CD4-positive, CD25-positive, alpha-beta regulatory T cell (primary cell): ENCODE measurements around the gene GCH1. TPM values are rescaled to one million over a fixed set of nuclear protein-coding genes. Genes with fewer than 3 reads are reported as not detected.
"Not testable (repeated sequence)": the region's sequence is repeated elsewhere in the genome, so short reads cannot be mapped to it uniquely, and the experiment has no call there.

Experiments
- ATAC-seq, 2 donors: fragments of 150-1000 bp; cut with Tn5 transposase; one replicate each; pipeline ENCODE4 v1.10.0; 2021; ENCODE audit warnings: low read depth in 2 of 2, moderate number of reproducible peaks in 2 of 2, moderate library complexity in 1 of 2
- DNase-seq, 3 donors: peaks; one replicate each; pipeline versions ENCODE4 v3.0.0 to v3.0.0-alpha.2; 2012 to 2022; ENCODE audit warnings: mixed read lengths in 1 of 3
- H3K27ac ChIP-seq: one replicate; pipeline ENCODE4 v1.7.0; 2013; ENCODE audit warnings: mild to moderate bottlenecking, low read length; ENCODE audit not compliant: insufficient read depth, poor library complexity, severe bottlenecking
- H3K27me3 ChIP-seq: one replicate; pipeline ENCODE4 v1.7.0; 2013; ENCODE audit warnings: low read length; ENCODE audit not compliant: control insufficient read depth, insufficient read depth
- H3K36me3 ChIP-seq: one replicate; pipeline ENCODE4 v1.7.0; 2013; ENCODE audit warnings: mild to moderate bottlenecking, low read length, moderate library complexity; ENCODE audit not compliant: control insufficient read depth, insufficient read depth
- H3K4me1 ChIP-seq: 2 replicates; pipeline ENCODE4 v1.7.0; 2013; ENCODE audit warnings: mild to moderate bottlenecking, low read length; ENCODE audit not compliant: insufficient read depth, control insufficient read depth, poor library complexity, severe bottlenecking
- H3K4me3 ChIP-seq: one replicate; pipeline ENCODE4 v1.7.0; 2013; ENCODE audit warnings: low read depth, mild to moderate bottlenecking, low read length, moderate library complexity
- H3K9me3 ChIP-seq, 2 experiments: 1 replicate in 1 of 2; 2 replicates in 1 of 2; pipeline ENCODE4 v1.7.0; 2013; ENCODE audit warnings: low read length in 2 of 2, mild to moderate bottlenecking in 1 of 2, moderate library complexity in 1 of 2; ENCODE audit not compliant: control insufficient read depth in 2 of 2
- H3K27ac Mint-ChIP-seq, 3 donors: one replicate each; pipeline ENCODE4 v1.8.0; 2020 to 2022; ENCODE audit warnings: mild to moderate bottlenecking in 3 of 3, mixed read lengths in 3 of 3, moderate library complexity in 2 of 3
- H3K27me3 Mint-ChIP-seq: one replicate; pipeline ENCODE4 v1.8.0; 2022; ENCODE audit warnings: mild to moderate bottlenecking, mixed read lengths
- H3K36me3 Mint-ChIP-seq: one replicate; pipeline ENCODE4 v1.8.0; 2020; ENCODE audit warnings: mixed read lengths
- H3K4me1 Mint-ChIP-seq, 4 donors: one replicate each; pipeline ENCODE4 v1.8.0; 2020 to 2022; ENCODE audit warnings: mixed read lengths in 4 of 4, mild to moderate bottlenecking in 1 of 4
- H3K4me3 Mint-ChIP-seq, 4 donors: one replicate each; pipeline ENCODE4 v1.8.0; 2020 to 2022; ENCODE audit warnings: mild to moderate bottlenecking in 4 of 4, mixed read lengths in 4 of 4, moderate library complexity in 3 of 4
- H3K9me3 Mint-ChIP-seq, 7 donors: one replicate each; pipeline ENCODE4 v1.8.0; 2020 to 2022; ENCODE audit warnings: mixed read lengths in 7 of 7, mild to moderate bottlenecking in 3 of 7, moderate library complexity in 2 of 7
- polyA plus RNA-seq, 4 donors: library from polyadenylated mRNA; unstranded; fragments of 300-500 nt; fragmentation: Illumina TruSeq; gene quantifications; one replicate each; pipeline ENCODE4 v1.2.3, GENCODE V29; 2021
- total RNA-seq: library from RNA; stranded (reverse); gene quantifications from one replicate; pipeline ENCODE4 v1.2.3, GENCODE V29; 2022

GCH1 gene
- total and polyA plus RNA-seq, 5 donors from 2014 or later = 41.8 to 63.0 (median 49.5) TPM

DNA sequence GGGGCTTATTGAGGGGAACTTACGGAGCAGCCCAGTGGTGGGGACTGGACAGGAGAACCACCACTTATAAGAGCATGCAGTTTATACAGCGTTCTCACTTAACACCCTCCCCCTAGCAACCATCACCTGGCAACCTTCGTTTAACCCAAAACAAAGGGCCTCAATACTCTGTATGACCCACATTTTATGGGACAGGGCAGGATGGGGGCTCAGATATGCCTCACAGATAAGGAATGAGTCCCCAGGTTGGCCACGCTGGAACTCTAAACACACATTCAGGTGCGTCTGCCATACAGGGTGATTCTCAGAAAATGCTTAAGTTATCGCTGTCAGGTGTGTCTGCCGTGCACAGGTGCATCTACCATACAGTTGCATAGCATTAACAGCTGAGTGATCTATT, 99.2 kb downstream of the GCH1 start:
- Mint-ChIP-seq H3K27ac (no peak overlapping the region), H3K4me1 (peaks cover 0 to 5% (median 2%) of the 10 kb centered on the region in 4 donors)
- no peak for DNase-seq

DNA sequence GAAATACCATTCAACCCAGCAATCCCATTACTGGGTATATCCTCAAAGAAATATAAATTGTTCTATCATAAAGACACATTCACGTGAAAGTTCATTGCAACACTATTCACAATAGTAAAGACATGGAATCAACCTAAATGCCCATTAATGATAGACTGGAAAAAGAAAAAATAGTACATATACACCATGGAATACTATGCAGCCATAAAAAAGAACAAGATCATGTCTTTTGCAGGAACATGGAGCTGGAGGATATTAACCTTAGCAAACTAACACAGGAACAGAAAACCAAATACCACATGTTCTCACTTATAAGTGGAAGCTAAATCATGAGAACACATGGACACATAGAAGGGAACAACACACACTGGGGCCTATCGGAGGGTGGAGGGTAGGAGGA, 101.1 kb downstream of the GCH1 start:
- DNase-seq, H3K4me3 Mint-ChIP-seq, H3K4me1 Mint-ChIP-seq, H3K36me3 Mint-ChIP-seq, H3K4me1 ChIP-seq, H3K27me3 ChIP-seq, H3K9me3 Mint-ChIP-seq, H3K27ac ChIP-seq, H3K9me3 ChIP-seq, H3K4me3 ChIP-seq, ATAC-seq, H3K27ac Mint-ChIP-seq, H3K36me3 ChIP-seq: not testable (repeated sequence)
- peaks cover 22% of the 10 kb centered on the region for H3K27me3 Mint-ChIP-seq

More for the DNA sequence above, 99.2 kb downstream of the GCH1 start:
- peaks cover 5% of the 10 kb centered on the region for H3K27me3 ChIP-seq
- no peaks in the 10 kb centered on the region for H3K36me3 ChIP-seq
- H3K4me3 ChIP-seq = no peak overlapping the region
- H3K27ac ChIP-seq = no peak overlapping the region
- no peaks in the 10 kb centered on the region for H3K9me3 ChIP-seq
- Mint-ChIP-seq H3K27me3 (peaks cover 18% of the 10 kb centered on the region), H3K4me3 (no peak overlapping the region), H3K36me3 (no peaks in the 10 kb centered on the region), H3K9me3 (peaks cover 0 to 1% (median 0%) of the 10 kb centered on the region in 7 donors)
- H3K4me1 ChIP-seq = no peaks in the 10 kb centered on the region
- ATAC-seq = no peak

DNA sequence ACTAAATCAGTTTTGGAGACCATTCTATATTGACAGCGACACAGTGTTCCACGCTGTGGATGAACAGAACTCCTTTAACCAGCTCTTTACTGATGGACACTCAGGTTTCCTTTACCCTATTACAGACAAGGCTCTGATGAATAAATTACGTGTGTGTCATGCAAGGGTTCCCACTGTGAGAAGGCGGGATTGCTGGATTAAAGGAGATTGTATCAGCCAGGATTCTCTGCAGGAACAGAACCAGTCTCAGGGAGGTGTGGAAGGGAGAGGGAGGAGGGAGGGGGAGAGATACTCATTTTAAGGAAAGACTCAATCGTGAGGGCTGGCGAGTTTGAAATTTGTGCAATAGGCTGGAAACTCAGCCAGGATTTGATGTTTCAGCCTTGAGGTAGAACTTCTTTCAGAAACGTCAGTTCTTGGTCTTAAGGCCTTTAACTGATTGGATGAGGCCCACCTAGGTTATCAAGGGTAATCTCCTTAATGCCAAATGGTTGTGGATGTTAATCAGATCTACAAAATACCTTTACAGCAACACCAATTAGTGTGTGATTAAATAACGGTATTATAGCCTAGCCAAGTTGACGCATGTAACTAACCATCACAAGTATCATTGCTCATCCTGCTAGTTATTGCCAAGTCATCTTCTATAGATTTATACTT, 104.0 kb downstream of the GCH1 start:
- peaks cover 0 to 6% (median 1%) of the 10 kb centered on the region in 7 donors for H3K9me3 Mint-ChIP-seq
- ATAC-seq (no peak), DNase-seq (no peak)
- H3K36me3 Mint-ChIP-seq = no peaks in the 10 kb centered on the region
- Histone ChIP-seq H3K4me1 (no peaks in the 10 kb centered on the region), H3K36me3 (no peaks in the 10 kb centered on the region), H3K4me3 (no peak overlapping the region), H3K9me3 (no peaks in the 10 kb centered on the region), H3K27ac (no peak overlapping the region), H3K27me3 (peaks cover 7% of the 10 kb centered on the region)
- no peak overlapping the region for H3K4me3 Mint-ChIP-seq
- peaks cover 17% of the 10 kb centered on the region for H3K27me3 Mint-ChIP-seq
- no peaks in the 10 kb centered on the region for H3K4me1 Mint-ChIP-seq
- H3K27ac Mint-ChIP-seq = no peak overlapping the region

DNA sequence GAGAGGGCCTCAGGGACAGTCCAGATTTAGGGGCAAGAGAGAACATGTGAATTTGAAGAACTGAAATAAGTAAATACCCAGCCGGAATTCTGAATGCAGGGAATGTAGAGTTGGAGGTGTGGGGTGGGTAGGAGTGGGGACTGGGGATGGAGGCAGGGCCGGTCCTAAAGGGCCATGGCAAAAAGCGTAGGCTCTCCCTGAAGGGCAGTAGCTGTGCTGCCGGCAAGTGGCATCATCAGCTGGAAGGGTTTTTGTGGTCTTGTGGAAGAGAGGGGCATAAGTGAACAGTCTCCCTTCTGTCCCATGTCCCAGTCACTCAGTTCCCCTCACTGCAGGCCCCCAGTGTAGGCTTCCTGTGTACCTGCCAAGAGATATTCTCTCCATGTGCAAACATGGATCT, 104.6 kb downstream of the GCH1 start:
- ATAC-seq (no peak), DNase-seq (no peak)
- H3K4me1 Mint-ChIP-seq = no peaks in the 10 kb centered on the region
- H3K4me3 ChIP-seq = no peak overlapping the region
- peaks cover 0 to 6% (median 1%) of the 10 kb centered on the region in 7 donors for H3K9me3 Mint-ChIP-seq
- H3K27me3 Mint-ChIP-seq = peaks cover 17% of the 10 kb centered on the region
- no peak overlapping the region for H3K4me3 Mint-ChIP-seq
- no peaks in the 10 kb centered on the region for H3K36me3 Mint-ChIP-seq
- no peaks in the 10 kb centered on the region for H3K36me3 ChIP-seq
- H3K4me1 ChIP-seq = no peaks in the 10 kb centered on the region
- H3K27ac ChIP-seq = no peak overlapping the region
- H3K27ac Mint-ChIP-seq = no peak overlapping the region
- H3K9me3 ChIP-seq = no peaks in the 10 kb centered on the region
- peaks cover 4% of the 10 kb centered on the region for H3K27me3 ChIP-seq

DNA sequence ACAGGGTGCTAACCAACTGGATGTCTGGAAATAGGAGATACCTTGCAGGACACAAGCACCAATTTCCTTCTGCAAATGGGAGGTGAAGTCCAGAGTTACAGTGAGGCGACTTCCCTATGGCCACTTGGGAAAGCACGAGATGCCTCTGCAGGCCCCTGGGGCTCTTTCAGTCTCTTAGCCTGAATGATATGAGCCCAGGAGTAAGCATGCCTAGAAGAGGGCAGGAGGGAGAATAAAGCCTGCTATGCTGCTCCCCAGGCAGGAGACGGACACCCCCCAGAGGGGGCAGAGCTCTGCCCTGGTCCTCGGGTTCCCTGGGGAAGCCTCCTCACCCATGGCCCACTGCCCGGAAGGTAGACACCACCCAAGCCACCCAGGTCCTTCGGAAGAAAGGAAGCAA, 105.1 kb downstream of the GCH1 start:
- H3K9me3 ChIP-seq = no peaks in the 10 kb centered on the region
- no peak overlapping the region for H3K27ac ChIP-seq
- DNase-seq (no peak), ATAC-seq (no peak)
- H3K4me1 ChIP-seq = no peaks in the 10 kb centered on the region
- no peaks in the 10 kb centered on the region for H3K4me1 Mint-ChIP-seq
- H3K36me3 Mint-ChIP-seq = no peaks in the 10 kb centered on the region
- H3K4me3 ChIP-seq = no peak overlapping the region
- no peaks in the 10 kb centered on the region for H3K36me3 ChIP-seq
- H3K27me3 ChIP-seq = peaks cover 4% of the 10 kb centered on the region
- H3K27ac Mint-ChIP-seq = no peak overlapping the region
- H3K4me3 Mint-ChIP-seq = no peak overlapping the region
- H3K27me3 Mint-ChIP-seq = peaks cover 17% of the 10 kb centered on the region
- peaks cover 0 to 6% (median 1%) of the 10 kb centered on the region in 7 donors for H3K9me3 Mint-ChIP-seq

DNA sequence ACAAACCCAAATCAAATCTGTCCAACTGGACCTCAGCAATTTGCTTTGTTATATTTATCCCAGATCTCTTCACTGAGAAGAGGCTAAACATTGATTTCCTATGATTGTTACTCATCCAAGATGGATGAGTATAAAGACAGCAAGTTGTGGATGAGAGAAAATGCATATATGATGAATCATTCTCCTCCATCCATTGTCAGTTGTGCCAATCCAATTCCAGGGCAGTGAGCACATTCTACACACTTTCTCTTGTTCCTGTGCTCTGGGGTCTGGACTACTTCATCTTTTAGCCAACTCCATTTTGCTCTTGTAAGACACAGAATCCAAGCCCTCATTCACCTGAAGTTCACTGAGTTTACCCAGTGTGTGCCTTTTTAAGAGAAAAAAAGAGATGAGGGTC, 105.7 kb downstream of the GCH1 start:
- Mint-ChIP-seq H3K4me3 (no peak overlapping the region), H3K27ac (no peak overlapping the region), H3K9me3 (peaks cover 0 to 6% (median 1%) of the 10 kb centered on the region in 7 donors), H3K4me1 (no peaks in the 10 kb centered on the region), H3K27me3 (peaks cover 17% of the 10 kb centered on the region), H3K36me3 (no peaks in the 10 kb centered on the region)
- Histone ChIP-seq H3K9me3 (no peaks in the 10 kb centered on the region), H3K27ac (no peak overlapping the region), H3K4me3 (no peak overlapping the region), H3K4me1 (no peaks in the 10 kb centered on the region), H3K27me3 (peaks cover 4% of the 10 kb centered on the region), H3K36me3 (no peaks in the 10 kb centered on the region)
- no peak for DNase-seq
- no peak for ATAC-seq

DNA sequence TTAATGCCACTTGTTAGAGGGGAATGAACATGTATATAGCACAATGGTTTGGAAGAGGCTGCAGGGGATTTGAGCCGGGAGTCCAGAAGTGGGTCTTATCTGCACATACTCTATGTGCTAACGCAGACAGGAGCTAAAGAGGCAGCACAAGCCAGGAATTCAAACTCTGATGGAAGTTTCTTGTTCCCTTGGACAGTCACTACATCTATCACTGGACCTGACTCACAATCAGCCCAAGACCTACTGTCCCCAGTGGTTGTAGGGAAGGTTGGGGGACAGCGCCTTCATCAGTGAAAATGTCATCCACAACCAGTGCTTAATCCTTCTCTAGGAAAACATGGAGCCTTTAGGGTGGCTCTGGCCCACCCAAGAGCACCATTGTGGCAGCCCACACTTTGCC, 107.8 kb downstream of the GCH1 start:
- Histone ChIP-seq H3K9me3 (no peaks in the 10 kb centered on the region), H3K27me3 (peaks cover 2% of the 10 kb centered on the region), H3K36me3 (no peaks in the 10 kb centered on the region), H3K27ac (no peak overlapping the region), H3K4me3 (no peak overlapping the region), H3K4me1 (no peaks in the 10 kb centered on the region)
- DNase-seq = no peak
- H3K36me3 Mint-ChIP-seq = no peaks in the 10 kb centered on the region
- H3K27ac Mint-ChIP-seq = no peak overlapping the region
- no peak for ATAC-seq
- H3K4me1 Mint-ChIP-seq = no peaks in the 10 kb centered on the region
- peaks cover 7% of the 10 kb centered on the region for H3K27me3 Mint-ChIP-seq
- no peak overlapping the region for H3K4me3 Mint-ChIP-seq
- peaks cover 0 to 6% (median 0%) of the 10 kb centered on the region in 7 donors for H3K9me3 Mint-ChIP-seq

DNA sequence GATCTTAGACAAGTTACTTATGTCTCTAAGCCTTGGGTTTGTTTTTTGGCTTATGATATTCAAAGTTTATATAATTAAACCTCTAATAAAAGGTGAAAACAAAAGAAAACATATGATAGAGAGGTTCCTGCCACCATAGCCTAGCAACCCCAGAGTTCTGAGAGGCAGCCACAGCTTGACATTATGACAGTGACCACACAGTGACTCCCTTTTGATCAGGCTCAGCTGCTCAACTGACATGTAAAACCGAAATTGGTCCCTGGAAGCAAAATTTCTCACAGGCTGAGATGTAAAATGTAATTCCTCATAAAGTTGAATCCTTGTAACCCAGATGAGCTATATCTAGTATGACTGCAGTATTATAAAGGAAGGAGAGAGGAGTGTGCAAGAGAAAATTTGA, 108.5 kb downstream of the GCH1 start:
- H3K36me3 ChIP-seq = no peaks in the 10 kb centered on the region
- Mint-ChIP-seq H3K27me3 (peaks cover 6% of the 10 kb centered on the region), H3K27ac (no peak overlapping the region), H3K36me3 (no peaks in the 10 kb centered on the region), H3K4me3 (no peak overlapping the region), H3K9me3 (peaks cover 0 to 6% (median 0%) of the 10 kb centered on the region in 7 donors), H3K4me1 (no peaks in the 10 kb centered on the region)
- no peak overlapping the region for H3K27ac ChIP-seq
- H3K9me3 ChIP-seq = no peaks in the 10 kb centered on the region
- DNase-seq (no peak), ATAC-seq (no peak)
- no peak overlapping the region for H3K4me3 ChIP-seq
- peaks cover 2% of the 10 kb centered on the region for H3K27me3 ChIP-seq
- no peaks in the 10 kb centered on the region for H3K4me1 ChIP-seq
